Mammary epithelial cell (primary cell): ENCODE measurements around the gene TLDC2.

Experiments used
- CTCF ChIP-seq, 2 donors: IDR thresholded peaks in 1 of 2; conservative IDR thresholded peaks in 1 of 2; 2 replicates each; pipeline ENCODE4 v1.5.1; 2011 to 2012; ENCODE audit warnings: inconsistent platforms in 2 of 2, low read length in 2 of 2, mild to moderate bottlenecking in 2 of 2, control low read depth in 1 of 2, low read depth in 1 of 2; ENCODE audit not compliant: insufficient read depth in 1 of 2; ENCODE audit errors: extremely low read depth in 1 of 2
- EZH2 ChIP-seq: IDR thresholded peaks from 2 replicates; pipeline ENCODE4 v1.6.1; 2012; ENCODE audit warnings: low read length, inconsistent platforms, borderline replicate concordance

- TF ChIP-seq EZH2 (no peak), CTCF (conservative IDR thresholded peaks at IDR 0.05 in 1 of 2, IDR thresholded peaks at IDR 0.05 in 1 of 2; ENCODE audit: extremely low read depth in 1 of 2, insufficient read depth in 1 of 2, low read depth in 1 of 2, low read length in 2 of 2) (no peak)
These were observed 28.3 kb upstream of the TLDC2 start for GRCh38 chr20:36847710-36848040.
